Measurements from ENCODE around the gene TPGS2. TPM values are rescaled to one million over a fixed set of nuclear protein-coding genes. Genes with fewer than 3 reads are reported as not detected.
"Not testable (repeated sequence)": the region's sequence is repeated elsewhere in the genome, so short reads cannot be mapped to it uniquely, and the experiment has no call there.

Gene TPGS2
- total RNA-seq, 1 experiment from 2014 or later, result 49.7 TPM

GRCh38 chr18:36818652-36819051 is 10.2 kb downstream of the TPGS2 start:
- no peak for TF ChIP-seq CTCF (IDR thresholded peaks at IDR 0.05; ENCODE audit: insufficient read depth in 1 of 2, low read depth in 1 of 2, low read length in 1 of 2, severe bottlenecking in 1 of 2, unreplicated experiment in 1 of 2)
- no TSS peak for BruUV-seq (replicated peaks)
- CTCF ChIA-PET, result no interaction called here
- POLR2A ChIA-PET, result no interaction called here
- Mint-ChIP-seq H3K9me3 (ENCODE audit: unreplicated experiment) (no peaks in the 10 kb centered on the region), H3K4me1 (ENCODE audit: low read depth, unreplicated experiment) (no peaks in the 10 kb centered on the region), H3K27ac (ENCODE audit: unreplicated experiment) (no peak overlapping the region), H3K36me3 (ENCODE audit: insufficient read depth, unreplicated experiment) (no peaks in the 10 kb centered on the region), H3K27me3 (ENCODE audit: insufficient read depth, unreplicated experiment) (no peaks in the 10 kb centered on the region), H3K4me3 (ENCODE audit: unreplicated experiment) (no peak overlapping the region)
- intact Hi-C loops (cut with micrococcal nuclease; ENCODE audit: unreplicated experiment), result no loop called here
- no peaks in the 10 kb centered on the region for H3K36me3 ChIP-seq (ENCODE audit: control insufficient read depth, insufficient read depth, low read length)
- no peaks in the 10 kb centered on the region for H3K27me3 ChIP-seq (replicated peaks; ENCODE audit: control insufficient read depth, insufficient read depth, low read length)
- no peaks in the 10 kb centered on the region for H3K9me3 ChIP-seq
- H3K4me3 ChIP-seq (ENCODE audit: low read depth, low read length), result no peak overlapping the region
- DNase-seq, result no peak
- H3K4me1 ChIP-seq, result no peaks in the 10 kb centered on the region

- H3K27ac Mint-ChIP-seq (ENCODE audit: unreplicated experiment), result no peak overlapping the region
- H3K36me3 Mint-ChIP-seq (ENCODE audit: insufficient read depth, unreplicated experiment), result no peaks in the 10 kb centered on the region
- no peaks in the 10 kb centered on the region for H3K9me3 Mint-ChIP-seq (ENCODE audit: unreplicated experiment)
- intact Hi-C loops (cut with micrococcal nuclease; ENCODE audit: unreplicated experiment), result no loop called here
- POLR2A ChIA-PET, result no interaction called here
- no peaks in the 10 kb centered on the region for H3K4me1 Mint-ChIP-seq (ENCODE audit: low read depth, unreplicated experiment)
- Histone ChIP-seq H3K4me1 (no peaks in the 10 kb centered on the region), H3K27me3 (replicated peaks; ENCODE audit: control insufficient read depth, insufficient read depth, low read length) (no peaks in the 10 kb centered on the region), H3K9me3 (no peaks in the 10 kb centered on the region), H3K36me3 (ENCODE audit: control insufficient read depth, insufficient read depth, low read length) (no peaks in the 10 kb centered on the region), H3K4me3 (ENCODE audit: low read depth, low read length) (no peak overlapping the region)
- CTCF ChIA-PET, result no interaction called here
- H3K4me3 Mint-ChIP-seq (ENCODE audit: unreplicated experiment), result no peak overlapping the region
- no peak for TF ChIP-seq CTCF (IDR thresholded peaks at IDR 0.05; ENCODE audit: insufficient read depth in 1 of 2, low read depth in 1 of 2, low read length in 1 of 2, severe bottlenecking in 1 of 2, unreplicated experiment in 1 of 2)
- no TSS peak for BruUV-seq (replicated peaks)
- H3K27me3 Mint-ChIP-seq (ENCODE audit: insufficient read depth, unreplicated experiment), result no peaks in the 10 kb centered on the region
- DNase-seq, result no peak
Measured at GRCh38 chr18:36817039-36817438, 11.8 kb downstream of the TPGS2 start.

- CTCF ChIA-PET, result not testable (repeated sequence)
Measured at GRCh38 chr18:36816096-36816495, 12.7 kb downstream of the TPGS2 start.

DNA sequence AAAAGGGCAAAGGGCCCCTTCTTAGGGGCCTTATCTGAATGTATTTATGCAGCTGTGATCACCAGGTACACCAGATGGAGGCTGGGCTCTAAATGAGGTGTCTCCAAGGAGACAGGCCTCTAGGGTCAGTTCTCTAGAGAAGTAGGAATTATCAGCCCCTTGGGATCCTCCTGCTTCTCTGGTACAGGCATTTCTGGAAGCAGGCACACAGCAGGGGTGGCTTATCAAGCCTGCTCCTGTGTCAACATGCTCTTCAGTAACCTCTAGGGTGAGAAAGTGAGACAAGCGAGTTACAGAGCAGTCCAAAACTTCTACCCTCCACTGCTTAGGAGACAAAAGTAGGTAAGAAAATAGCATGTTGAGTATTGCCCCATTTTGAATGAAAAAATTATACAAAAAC is 13.8 kb downstream of the TPGS2 start:
- no TSS peak for BruUV-seq (replicated peaks)
- H3K36me3 ChIP-seq (ENCODE audit: control insufficient read depth, insufficient read depth, low read length), result no peaks in the 10 kb centered on the region
- ChIA-PET POLR2A (no interaction called here), CTCF (no interaction called here)
- no peak overlapping the region for H3K4me3 ChIP-seq (ENCODE audit: low read depth, low read length)
- no peaks in the 10 kb centered on the region for H3K4me1 ChIP-seq
- DNase-seq, result no peak
- H3K27me3 Mint-ChIP-seq (ENCODE audit: insufficient read depth, unreplicated experiment), result no peaks in the 10 kb centered on the region
- H3K4me3 Mint-ChIP-seq (ENCODE audit: unreplicated experiment), result no peak overlapping the region
- H3K4me1 Mint-ChIP-seq (ENCODE audit: low read depth, unreplicated experiment), result no peaks in the 10 kb centered on the region
- H3K36me3 Mint-ChIP-seq (ENCODE audit: insufficient read depth, unreplicated experiment), result no peaks in the 10 kb centered on the region
- H3K27ac Mint-ChIP-seq (ENCODE audit: unreplicated experiment), result no peak overlapping the region
- H3K9me3 Mint-ChIP-seq (ENCODE audit: unreplicated experiment), result no peaks in the 10 kb centered on the region
- no peaks in the 10 kb centered on the region for H3K27me3 ChIP-seq (replicated peaks; ENCODE audit: control insufficient read depth, insufficient read depth, low read length)
- intact Hi-C loops (cut with micrococcal nuclease; ENCODE audit: unreplicated experiment), result no loop called here
- no peak for TF ChIP-seq CTCF (IDR thresholded peaks at IDR 0.05; ENCODE audit: insufficient read depth in 1 of 2, low read depth in 1 of 2, low read length in 1 of 2, severe bottlenecking in 1 of 2, unreplicated experiment in 1 of 2)
- H3K9me3 ChIP-seq, result no peaks in the 10 kb centered on the region

More at GRCh38 chr18:36816096-36816495, 12.7 kb downstream of the TPGS2 start:
- BruUV-seq (replicated peaks); H3K4me1 Mint-ChIP-seq (ENCODE audit: low read depth, unreplicated experiment); POLR2A ChIA-PET; H3K36me3 ChIP-seq (ENCODE audit: control insufficient read depth, insufficient read depth, low read length); H3K4me3 ChIP-seq (ENCODE audit: low read depth, low read length); H3K36me3 Mint-ChIP-seq (ENCODE audit: insufficient read depth, unreplicated experiment); H3K27me3 ChIP-seq (replicated peaks; ENCODE audit: control insufficient read depth, insufficient read depth, low read length); DNase-seq; H3K4me3 Mint-ChIP-seq (ENCODE audit: unreplicated experiment); H3K9me3 Mint-ChIP-seq (ENCODE audit: unreplicated experiment); H3K27ac Mint-ChIP-seq (ENCODE audit: unreplicated experiment); H3K4me1 ChIP-seq; intact Hi-C loops (cut with micrococcal nuclease; ENCODE audit: unreplicated experiment); H3K27me3 Mint-ChIP-seq (ENCODE audit: insufficient read depth, unreplicated experiment); H3K9me3 ChIP-seq: not testable (repeated sequence)

Data from Caco-2 (cell line).